Right cardiac atrium (tissue), 5 donors: ENCODE results near the gene NAALADL1. TPM values are rescaled to one million over a fixed set of nuclear protein-coding genes. Genes with fewer than 3 reads are reported as not detected.
"Not testable (repeated sequence)": the region's sequence is repeated elsewhere in the genome, so short reads cannot be mapped to it uniquely, and the experiment has no call there.

ENCODE experiments used
- ATAC-seq, 2 donors: fragments of 200-7000 bp; cut with Tn5 transposase; one replicate each; pipeline versions ENCODE4 v1.8.0 to v1.9.1; 2020; ENCODE audit warnings: moderate library complexity in 2 of 2, mild to moderate bottlenecking in 1 of 2
- DNase-seq, 3 donors: peaks; one replicate each; pipeline ENCODE4 v3.0.0-alpha.2; 2020
- H3K27ac ChIP-seq: one replicate; pipeline ENCODE4 v1.5.1; 2013; ENCODE audit warnings: mild to moderate bottlenecking, low read length, control low read depth, moderate library complexity
- H3K27me3 ChIP-seq: one replicate; pipeline ENCODE4 v1.6.1; 2013; ENCODE audit not compliant: control insufficient read depth, insufficient read depth
- H3K4me1 ChIP-seq: one replicate; pipeline ENCODE4 v1.6.1; 2013; ENCODE audit warnings: low read length; ENCODE audit not compliant: control insufficient read depth, insufficient read depth
- H3K4me3 ChIP-seq: one replicate; pipeline ENCODE4 v1.5.1; 2013; ENCODE audit warnings: low read length, control low read depth
- H3K9me3 ChIP-seq: one replicate; pipeline ENCODE4 v1.6.1; 2013; ENCODE audit warnings: low read length; ENCODE audit not compliant: control insufficient read depth
- WGBS: extraction: QIAGEN DNeasy Blood & Tissue Kit; methylation state at CpG from one replicate; pipeline ENCODE4 v1.1.7; 2013; 5-methylcytosine and 5-hydroxymethylcytosine counted together
- intact Hi-C, 4 donors: fragments of 100-400 bp; cut with DNase I; formaldehyde crosslinking; loops; one replicate each; pipeline versions ENCODE4 v1.11.0 to v1.14.0; 2022 to 2023
- polyA plus RNA-seq: library from polyadenylated mRNA; stranded (reverse); fragments of 200-250 nt; gene quantifications from one replicate; pipeline ENCODE4 v1.2.3, GENCODE V29; 2013
- total RNA-seq, 4 donors: library from RNA; stranded (reverse); fragmentation: NEBNext Ultra II Directional; extraction: Animal tissue kit (Norgen Biotek cat#: 25700); gene quantifications; one replicate each; pipeline ENCODE4 v1.2.1, GENCODE V29; 2021
- donor health status: healthy with polysubstance abuse.
- donor health status: DM: no; HTN: yes; CAD: no.
- donor health status: DM: no; HTN: no; CAD: no.
- donor health status: DM: no; HTN: yes; CAD: no; lungs with severe emphysema.
- donor health status: DM: yes; HTN: yes; CAD: no.

Gene NAALADL1
- total and polyA plus RNA-seq, 5 donors = 7.1 to 9.8 (median 8.4) TPM

DNA sequence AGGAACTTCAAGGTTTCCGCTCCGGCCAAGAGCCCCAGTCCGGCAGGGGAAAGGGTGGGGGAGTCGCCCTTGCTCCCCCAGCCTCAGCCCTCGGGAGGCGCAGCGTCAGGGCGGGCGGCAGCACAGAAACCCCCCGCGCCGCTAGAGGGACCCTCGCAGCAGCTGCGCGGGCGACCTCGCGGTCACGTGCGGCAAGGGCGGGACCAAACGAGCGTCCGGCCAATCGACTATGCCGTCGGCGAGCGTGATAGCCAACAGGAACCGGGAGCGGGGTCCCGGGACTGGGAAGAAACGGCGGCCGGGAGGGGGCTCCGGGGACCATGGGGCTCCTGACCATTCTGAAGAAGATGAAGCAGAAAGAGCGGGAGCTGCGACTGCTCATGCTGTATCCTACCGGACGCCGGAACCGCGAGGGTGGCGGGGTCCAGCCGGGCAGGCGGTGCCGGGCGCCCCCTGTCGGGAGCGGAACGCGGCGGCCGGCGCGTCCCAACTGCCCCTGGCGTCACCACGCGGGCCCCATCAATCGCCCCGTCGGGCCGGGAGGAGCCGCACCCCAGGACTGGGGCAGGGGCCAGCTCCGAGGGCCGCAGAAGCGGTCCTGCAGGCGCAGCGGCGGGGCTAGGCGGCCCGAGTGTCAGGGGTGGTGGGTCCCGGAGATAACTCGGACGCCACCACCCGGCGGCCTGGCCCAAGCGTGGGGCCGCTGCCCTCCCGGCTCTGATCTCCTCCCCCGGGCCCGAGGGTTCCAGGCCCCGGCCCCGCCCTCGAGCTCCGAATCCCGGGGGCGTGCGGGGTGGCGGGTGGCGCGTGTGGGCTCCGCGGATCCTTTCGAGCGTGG, 44.2 kb downstream of the NAALADL1 start, which contains the start of gene ARL2:
Gene ARL2, plus strand, starts transcription at position 273 of the 838 bp plus-strand sequence. Its CDS starts 48 bp downstream, at position 321.
- Histone ChIP-seq H3K9me3 (no peaks in the 10 kb centered on the region), H3K27ac (peak within 1 kb of the TSS; percentile 90), H3K4me1 (no peaks in the 10 kb centered on the region), H3K27me3 (no peaks in the 10 kb centered on the region), H3K4me3 (peak within 1 kb of the TSS; percentile 58)
- peak; percentile 93 to 95 for ATAC-seq
- DNase-seq = peak; percentile 94 to 98 (median 98)
- intact Hi-C loops = loop anchor here in 3 of 4 donors (5.0 to 10.0 kb wide), 3 partner anchors 71 to 108 kb away; partner anchors contain the start of genes CDCA5 (in 1 of the 3), FAU (in 1 of the 3), MRPL49 (in 1 of the 3) and PPP2R5B (in 1 of the 3)
- WGBS = under 1% methylated on average over 96 of the region's 96 CpGs

DNA sequence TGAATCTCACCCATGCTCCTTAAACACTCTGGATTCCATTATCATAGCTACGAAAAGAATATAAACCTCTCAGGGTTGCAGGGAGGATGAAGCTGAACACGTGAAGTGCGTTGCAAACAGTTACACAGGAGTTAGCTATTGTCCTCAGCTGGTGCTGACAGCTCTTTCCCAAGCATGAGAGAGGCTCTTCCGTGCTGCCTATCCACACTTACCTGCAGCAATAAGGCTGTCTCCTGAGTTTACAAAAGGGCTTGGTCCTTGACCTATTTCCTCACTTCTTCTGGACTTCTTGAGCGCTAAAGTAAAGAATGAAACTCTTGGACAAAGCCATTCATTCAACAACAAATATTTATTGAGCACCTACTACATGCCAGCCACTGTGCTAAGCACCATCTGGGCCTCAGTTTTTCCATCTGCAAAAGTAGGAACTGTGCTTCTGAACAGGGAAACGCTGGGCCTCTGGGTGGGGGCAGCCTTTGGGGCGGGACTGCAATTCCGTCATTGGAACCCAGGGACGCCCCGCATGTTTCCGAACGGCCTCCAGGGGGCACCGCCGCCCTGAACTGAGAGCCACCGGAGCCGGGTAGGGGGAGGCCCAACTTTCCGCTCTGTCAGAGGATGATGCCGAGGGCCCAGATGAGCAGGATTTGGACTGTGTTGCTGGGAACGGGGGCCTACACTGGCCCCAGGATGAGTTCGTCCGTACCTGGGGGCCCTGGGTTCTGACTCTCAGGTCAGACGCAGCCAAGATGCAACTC, 45.0 kb downstream of the NAALADL1 start:
- DNase-seq (peak; percentile 93 to 97 (median 97)), ATAC-seq (peak; percentile 93 to 95)
- peak overlapping the region; percentile 90 for H3K27ac ChIP-seq
- WGBS = 14% methylated on average over 22 of the region's 22 CpGs
- no peaks in the 10 kb centered on the region for H3K9me3 ChIP-seq
- peak overlapping the region; percentile 58 for H3K4me3 ChIP-seq
- no peaks in the 10 kb centered on the region for H3K27me3 ChIP-seq
- intact Hi-C loops = loop anchor here in 3 of 4 donors (5.0 to 10.0 kb wide), 3 partner anchors 71 to 109 kb away; partner anchors contain the start of genes CDCA5 (in 1 of the 3), FAU (in 1 of the 3), MRPL49 (in 1 of the 3) and PPP2R5B (in 1 of the 3)
- H3K4me1 ChIP-seq = no peaks in the 10 kb centered on the region

DNA sequence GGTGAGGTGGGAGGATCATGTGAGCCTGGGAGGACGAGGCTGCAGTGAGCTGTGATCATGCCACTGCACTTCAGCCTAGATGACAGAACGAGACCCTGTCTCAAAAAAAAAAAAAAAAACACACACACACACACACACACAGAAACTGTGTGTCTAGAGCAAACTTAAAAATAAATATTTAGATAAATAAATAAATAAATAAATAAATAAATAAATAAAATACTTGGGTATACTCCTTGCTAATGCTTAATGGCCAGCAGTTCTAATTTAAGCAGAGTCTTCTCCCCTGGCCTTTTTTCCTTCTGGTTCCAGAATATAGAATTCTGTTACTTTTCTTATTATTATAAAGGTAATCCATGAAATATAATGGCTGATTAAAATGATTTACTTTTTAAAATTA, 49.5 kb downstream of the NAALADL1 start:
- no peak overlapping the region for H3K4me3 ChIP-seq
- WGBS = 80% methylated on average over 2 of the region's 2 CpGs
- H3K27ac ChIP-seq = no peak overlapping the region
- no peaks in the 10 kb centered on the region for H3K9me3 ChIP-seq
- intact Hi-C loops = no loop called here
- no peak for DNase-seq
- no peak for ATAC-seq
- no peaks in the 10 kb centered on the region for H3K27me3 ChIP-seq
- no peaks in the 10 kb centered on the region for H3K4me1 ChIP-seq

DNA sequence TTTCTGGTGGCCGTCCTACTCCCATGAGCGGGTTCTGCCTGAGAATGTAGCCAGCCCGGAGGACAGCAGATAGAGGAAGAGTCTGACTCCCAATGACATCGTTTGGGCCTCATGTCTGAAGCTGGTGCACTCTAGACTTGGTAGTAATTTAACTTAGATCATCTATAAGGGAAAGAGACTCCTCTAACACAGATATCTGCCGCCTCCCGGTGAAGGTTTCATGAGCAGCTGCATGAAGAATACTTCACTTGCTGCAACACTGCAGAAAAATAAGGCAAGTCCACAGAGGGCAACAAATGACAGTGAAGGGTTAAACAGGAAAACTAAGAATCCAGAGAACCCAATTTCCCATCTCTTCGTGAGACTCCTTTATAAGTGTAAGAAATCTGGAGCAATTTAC, 50.3 kb downstream of the NAALADL1 start:
- Histone ChIP-seq H3K4me1 (no peaks in the 10 kb centered on the region), H3K27me3 (no peaks in the 10 kb centered on the region), H3K27ac (no peak overlapping the region), H3K9me3 (no peaks in the 10 kb centered on the region), H3K4me3 (no peak overlapping the region)
- WGBS = 62% methylated on average over 7 of the region's 7 CpGs
- intact Hi-C loops = no loop called here
- DNase-seq = peak in 1 of 3 donors; percentile 8
- ATAC-seq = no peak

DNA sequence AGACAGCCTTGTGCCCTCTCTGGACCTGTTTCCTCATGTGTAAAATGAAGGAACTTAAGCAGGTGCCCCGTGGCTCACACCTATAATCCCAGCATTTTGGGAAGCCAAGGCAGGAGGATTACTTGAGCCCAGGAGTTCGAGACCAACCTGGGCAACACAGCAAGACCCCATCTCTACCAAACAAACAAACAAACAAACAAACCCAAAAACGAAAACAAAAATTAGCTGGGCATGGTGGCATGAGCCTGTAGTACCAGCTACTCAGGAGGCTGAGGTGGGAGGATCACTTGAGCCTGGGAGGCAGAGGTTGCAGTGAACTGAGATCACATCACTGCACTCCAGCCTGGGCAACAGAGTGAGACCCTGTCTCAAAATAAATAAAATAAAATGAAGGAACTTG, 54.4 kb downstream of the NAALADL1 start:
- 65% methylated on average over 3 of the region's 3 CpGs for WGBS
- H3K27me3 ChIP-seq, H3K27ac ChIP-seq, H3K4me1 ChIP-seq, DNase-seq, ATAC-seq, H3K9me3 ChIP-seq, H3K4me3 ChIP-seq, intact Hi-C loops: not testable (repeated sequence)

DNA sequence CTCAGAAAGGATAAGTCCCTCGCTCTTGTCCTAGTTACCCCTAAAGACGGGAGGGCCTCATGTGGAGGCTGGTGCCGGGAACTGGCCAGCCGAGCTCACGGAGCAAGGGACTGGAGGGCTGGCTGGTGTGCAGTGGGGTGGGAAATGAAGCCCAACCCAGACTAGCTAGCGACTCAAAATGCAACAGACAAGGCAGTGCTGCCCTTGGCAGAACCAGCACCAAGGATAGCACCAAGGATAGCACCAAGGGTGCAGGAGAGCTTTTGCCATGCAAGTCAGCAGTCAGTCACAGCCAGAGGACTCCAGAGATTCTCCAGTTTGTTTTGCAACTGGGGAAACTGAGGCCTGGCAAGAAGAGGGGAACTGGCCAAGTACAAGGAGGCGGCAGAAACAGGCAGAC, 55.1 kb downstream of the NAALADL1 start:
- no peak overlapping the region for H3K27ac ChIP-seq
- WGBS = 62% methylated on average over 7 of the region's 7 CpGs
- ATAC-seq (no peak), DNase-seq (no peak)
- intact Hi-C loops = no loop called here
- H3K4me1 ChIP-seq = no peaks in the 10 kb centered on the region
- H3K9me3 ChIP-seq = no peaks in the 10 kb centered on the region
- H3K4me3 ChIP-seq = no peak overlapping the region
- H3K27me3 ChIP-seq = no peaks in the 10 kb centered on the region

DNA sequence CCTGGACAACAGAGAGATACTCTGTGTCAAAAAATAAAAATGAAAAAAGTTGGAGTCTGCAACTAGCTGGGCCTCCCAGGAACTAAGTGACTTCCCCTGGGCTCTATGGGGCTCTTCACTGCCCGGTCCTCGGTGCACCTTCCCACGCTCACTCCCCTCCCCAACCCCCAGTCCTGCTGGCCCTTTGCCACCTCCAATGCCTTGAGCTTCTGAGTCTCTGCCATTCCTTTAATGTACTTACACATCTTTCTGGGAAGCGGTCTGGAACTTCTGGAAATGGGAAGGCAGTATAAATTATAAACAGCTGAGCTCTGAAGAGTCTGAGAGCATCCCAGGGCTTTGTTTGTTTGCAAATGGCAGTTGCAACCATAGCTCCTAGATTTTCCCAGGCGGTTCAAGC, 55.6 kb downstream of the NAALADL1 start:
- no peaks in the 10 kb centered on the region for H3K9me3 ChIP-seq
- H3K27me3 ChIP-seq = no peaks in the 10 kb centered on the region
- WGBS = 69% methylated on average over 5 of the region's 5 CpGs
- no peak overlapping the region for H3K27ac ChIP-seq
- no peak overlapping the region for H3K4me3 ChIP-seq
- intact Hi-C loops = no loop called here
- H3K4me1 ChIP-seq = no peaks in the 10 kb centered on the region
- ATAC-seq = no peak
- DNase-seq = no peak

DNA sequence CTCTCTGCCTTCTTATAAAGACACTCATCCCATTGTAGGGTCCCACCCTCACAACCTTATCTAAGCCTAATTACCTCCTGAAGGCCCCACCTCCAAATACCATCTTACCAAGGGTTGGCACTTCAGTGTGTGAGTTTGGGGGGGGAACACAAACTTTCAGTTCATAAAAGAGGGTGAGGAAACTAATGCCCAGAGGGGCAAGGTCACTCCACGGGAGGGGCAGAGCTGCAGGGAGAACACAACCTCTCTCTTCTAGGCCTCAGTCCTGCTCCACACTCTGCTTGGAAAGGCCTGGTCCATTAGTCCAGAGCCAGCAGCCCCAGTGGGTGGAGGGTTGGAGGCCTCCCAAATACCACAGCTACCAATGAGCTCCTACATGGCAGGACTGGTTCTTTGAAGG, 58.9 kb downstream of the NAALADL1 start:
- ATAC-seq (no peak), DNase-seq (no peak)
- 85% methylated on average over 1 of the region's 1 CpG for WGBS
- Histone ChIP-seq H3K9me3 (no peaks in the 10 kb centered on the region), H3K4me3 (no peak overlapping the region), H3K4me1 (peaks cover 3% of the 10 kb centered on the region), H3K27me3 (no peaks in the 10 kb centered on the region), H3K27ac (no peak overlapping the region)
- intact Hi-C loops = no loop called here

DNA sequence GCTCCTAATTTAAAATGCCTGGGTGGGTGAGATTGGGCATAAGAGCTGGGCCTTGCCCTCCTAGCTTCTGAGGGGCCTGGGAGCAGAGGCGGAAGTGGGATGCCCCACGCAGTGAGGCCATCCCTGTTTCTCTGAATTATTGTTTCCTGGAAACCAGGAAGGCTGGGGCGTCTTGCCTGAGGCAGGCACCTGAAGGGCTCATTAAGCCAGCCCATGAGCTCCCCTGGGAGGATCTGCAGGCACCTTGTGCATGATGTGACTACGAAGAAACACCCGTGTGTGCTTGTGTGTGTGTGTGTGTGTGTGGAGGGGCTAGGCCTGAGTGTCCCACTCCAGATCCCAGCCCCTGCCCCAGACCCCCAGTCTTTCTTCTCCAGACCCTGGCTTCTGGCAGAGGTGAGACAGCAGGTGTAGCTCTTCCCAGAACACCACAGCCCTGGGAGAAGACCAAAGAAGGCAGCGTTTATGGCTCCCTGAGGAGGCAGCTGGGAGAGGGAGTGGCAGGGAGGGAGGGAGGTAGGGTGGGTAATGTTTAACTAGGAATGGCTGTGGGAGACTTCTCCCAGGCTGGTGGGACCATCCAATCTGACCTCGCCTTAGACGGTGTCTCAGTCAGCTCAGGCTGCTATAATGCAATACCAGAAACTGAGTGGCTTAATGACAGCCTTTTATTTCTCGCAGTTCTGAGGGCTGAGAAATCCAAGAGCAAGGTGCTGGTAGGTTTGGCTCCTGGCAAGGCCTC, 59.5 kb downstream of the NAALADL1 start:
- WGBS = 74% methylated on average over 9 of the region's 9 CpGs
- no peak for ATAC-seq
- Histone ChIP-seq H3K27me3 (no peaks in the 10 kb centered on the region), H3K4me1 (peaks cover 3% of the 10 kb centered on the region), H3K27ac (no peak overlapping the region), H3K4me3 (no peak overlapping the region), H3K9me3 (no peaks in the 10 kb centered on the region)
- DNase-seq = no peak
- intact Hi-C loops = no loop called here

DNA sequence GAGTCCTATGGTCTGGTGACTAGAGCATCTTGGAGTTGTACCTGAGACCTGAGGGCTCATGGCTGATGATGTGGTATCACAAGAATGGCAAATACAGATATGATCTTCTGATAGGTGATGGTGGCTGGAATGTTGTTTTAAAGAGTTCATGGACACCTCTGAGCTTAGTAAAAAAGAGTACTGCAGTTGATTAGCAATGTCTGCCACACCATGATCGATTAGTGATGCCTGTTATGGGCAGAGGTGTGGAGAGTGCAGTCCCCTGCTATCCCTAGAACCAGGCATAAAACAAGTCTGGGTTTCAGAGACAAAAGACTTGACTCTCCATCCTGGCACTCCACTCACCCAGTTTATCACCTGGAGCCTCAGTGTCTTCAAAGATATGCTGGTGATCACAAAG, 60.2 kb downstream of the NAALADL1 start:
- H3K4me1 ChIP-seq = peaks cover 3% of the 10 kb centered on the region
- H3K4me3 ChIP-seq = no peak overlapping the region
- intact Hi-C loops = no loop called here
- H3K27me3 ChIP-seq = no peaks in the 10 kb centered on the region
- no peak overlapping the region for H3K27ac ChIP-seq
- no peak for ATAC-seq
- DNase-seq = no peak
- 86% methylated on average over 1 of the region's 1 CpG for WGBS
- H3K9me3 ChIP-seq = no peaks in the 10 kb centered on the region
